ENCODE results near the gene IKZF2.
"Not testable (repeated sequence)": the region's sequence is repeated elsewhere in the genome, so short reads cannot be mapped to it uniquely, and the experiment has no call there.

Gene IKZF2

DNA sequence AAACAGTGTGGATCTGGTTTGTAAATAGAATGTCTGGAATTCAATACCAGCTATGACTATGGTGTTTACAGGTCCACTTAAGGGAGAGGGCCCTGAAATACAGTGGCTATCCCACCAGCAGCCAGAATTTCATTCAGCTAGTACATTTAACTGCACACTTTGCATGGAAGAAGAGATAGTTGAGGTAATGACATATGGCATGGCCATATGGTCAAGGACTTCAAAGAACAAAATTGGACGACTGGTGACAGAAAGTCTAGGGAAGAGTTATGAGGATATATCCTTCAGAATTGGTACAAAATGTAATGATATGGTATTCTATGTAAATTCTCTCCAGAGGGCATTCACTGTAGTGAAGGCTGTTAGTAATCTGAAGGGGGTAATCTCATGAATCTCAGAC, 105.0 kb downstream of the IKZF2 start:
- no peak for DNase-seq (ENCODE audit: low read depth in 1 of 2, low spot score in 1 of 2)

- no peak for DNase-seq (ENCODE audit: low read depth in 1 of 2, low spot score in 1 of 2)
Observed at GRCh38 chr2:213043566-213043965, 107.8 kb downstream of the IKZF2 start.

DNA sequence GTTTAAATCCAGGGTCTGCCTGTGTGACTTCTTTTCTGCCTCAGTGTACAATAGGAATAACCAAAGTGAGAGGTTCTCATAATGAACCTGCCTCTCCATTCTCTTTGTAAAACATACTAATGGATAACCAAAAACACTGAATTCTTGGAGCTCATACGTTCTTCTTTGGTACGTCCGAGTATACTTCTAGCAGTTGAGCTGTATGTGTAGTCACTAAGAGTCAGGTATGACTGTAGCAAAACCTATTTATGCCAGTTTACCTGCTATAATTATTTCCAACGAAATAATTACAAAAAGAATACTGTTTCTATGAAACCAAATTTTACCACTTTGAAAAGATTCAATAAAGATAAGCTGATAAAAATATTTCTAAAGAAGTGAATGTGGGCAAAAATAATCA, 109.2 kb downstream of the IKZF2 start:
- DNase-seq (ENCODE audit: low read depth in 1 of 2, low spot score in 1 of 2), result no peak

GRCh38 chr2:213036836-213037235, 114.6 kb downstream of the IKZF2 start:
- no peak for DNase-seq (ENCODE audit: low read depth in 1 of 2, low spot score in 1 of 2)

DNA sequence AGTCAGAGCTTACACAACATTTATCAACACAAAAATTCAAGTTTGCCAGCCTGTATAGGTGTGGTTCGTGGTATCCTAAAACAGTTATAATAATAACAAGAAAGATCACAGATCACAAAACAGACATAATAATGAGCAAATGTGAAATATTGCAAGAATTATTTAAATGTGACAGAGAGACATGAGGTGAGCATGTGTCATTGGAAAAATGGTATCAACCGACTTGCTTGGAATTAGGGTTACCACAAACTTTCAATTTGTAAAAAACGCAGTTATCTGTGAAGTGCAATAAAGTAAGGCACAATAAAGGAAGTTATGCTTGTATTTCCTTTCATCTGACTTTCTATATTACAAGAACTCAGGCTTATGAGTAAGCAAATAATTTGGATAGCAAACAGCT, 116.8 kb downstream of the IKZF2 start:
- no peak for DNase-seq (ENCODE audit: low read depth in 1 of 2, low spot score in 1 of 2)

- no peak for DNase-seq (ENCODE audit: low read depth in 1 of 2, low spot score in 1 of 2)
Observed at GRCh38 chr2:213032607-213033006, 118.8 kb downstream of the IKZF2 start.

DNA sequence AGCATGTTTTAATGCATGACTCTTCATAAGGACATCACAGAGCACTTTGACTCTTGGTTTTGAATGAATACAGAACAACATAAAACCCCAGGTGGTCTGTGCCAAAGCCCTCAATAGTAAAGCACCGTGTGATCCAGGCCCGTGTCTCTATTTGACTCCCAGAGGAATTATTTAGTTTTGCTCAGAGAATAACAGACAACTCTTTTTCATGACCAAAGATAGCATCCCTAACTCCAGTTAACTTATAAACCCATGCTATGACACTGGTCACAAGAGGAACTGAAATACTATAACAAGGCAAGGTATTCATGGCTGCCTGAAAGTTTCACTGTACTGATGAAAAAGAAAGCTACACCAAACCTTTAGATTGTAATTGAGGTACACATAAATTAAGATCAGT, 128.4 kb downstream of the IKZF2 start:
- no peak for DNase-seq (ENCODE audit: low read depth in 1 of 2, low spot score in 1 of 2)

- DNase-seq (ENCODE audit: low read depth in 1 of 2, low spot score in 1 of 2), result no peak
Observed at GRCh38 chr2:213021971-213022899, 129.2 kb downstream of the IKZF2 start.

GRCh38 chr2:213020913-213021312, 130.5 kb downstream of the IKZF2 start:
- DNase-seq (ENCODE audit: low read depth in 1 of 2, low spot score in 1 of 2), result not testable (repeated sequence)

DNA sequence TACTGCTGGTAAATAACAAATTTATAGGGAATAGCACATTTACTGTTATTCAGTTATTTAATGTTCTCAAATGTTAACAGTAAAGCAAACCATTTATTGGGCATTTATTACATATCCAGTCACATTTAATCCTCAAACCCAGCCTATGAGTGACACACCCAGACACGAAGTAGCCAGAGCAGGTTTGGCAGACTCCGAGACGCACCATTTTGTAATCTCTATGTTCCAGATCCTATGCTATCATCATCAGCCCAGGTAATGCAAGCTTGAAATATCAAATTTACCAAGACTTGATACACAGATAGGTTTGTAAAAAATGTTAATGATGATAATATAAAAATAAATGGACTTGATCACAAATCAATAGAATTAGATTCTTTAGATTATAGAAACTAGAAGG, 131.1 kb downstream of the IKZF2 start:
- DNase-seq (ENCODE audit: low read depth in 1 of 2, low spot score in 1 of 2), result no peak

DNA sequence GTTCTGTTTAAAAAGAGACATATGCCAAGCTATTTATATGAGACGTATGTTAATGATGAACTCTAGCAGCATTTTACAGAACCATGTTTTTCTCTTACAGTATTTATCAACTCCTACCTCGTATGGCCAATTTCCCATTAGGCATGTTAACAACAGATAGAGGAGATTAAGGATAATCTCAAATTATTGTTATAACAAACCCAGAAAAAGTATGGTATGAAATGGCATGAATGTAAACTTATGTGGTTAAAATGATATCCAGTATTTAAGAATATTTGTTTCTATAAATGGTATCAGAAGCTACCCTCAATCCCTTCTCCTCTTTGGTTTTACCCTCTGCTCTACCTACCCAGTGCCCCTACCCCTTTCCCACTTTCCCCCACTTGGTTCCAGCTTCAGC, 132.0 kb downstream of the IKZF2 start:
- DNase-seq (ENCODE audit: low read depth in 1 of 2, low spot score in 1 of 2), result no peak

- DNase-seq (ENCODE audit: low read depth in 1 of 2, low spot score in 1 of 2), result no peak
Observed at GRCh38 chr2:213018340-213018901, 133.0 kb downstream of the IKZF2 start.

DNA sequence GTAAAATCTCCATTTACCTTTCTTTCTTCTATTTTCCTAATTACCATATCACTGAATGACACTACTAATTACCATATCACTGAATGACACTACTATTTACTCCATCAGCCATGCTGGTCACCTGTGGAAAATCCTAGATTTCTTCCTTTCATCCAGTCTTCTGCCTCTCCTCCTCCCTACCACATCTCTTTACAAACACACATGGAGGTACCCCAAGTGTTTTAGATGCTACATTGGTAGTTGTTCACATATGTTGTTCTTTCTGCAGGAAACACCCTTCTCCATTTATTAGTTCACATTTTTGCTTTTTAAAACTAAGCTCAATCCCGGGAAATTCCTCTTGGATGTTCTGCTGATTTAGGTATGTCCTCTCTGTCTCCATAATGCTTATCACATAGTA, 134.0 kb downstream of the IKZF2 start:
- no peak for DNase-seq (ENCODE audit: low read depth in 1 of 2, low spot score in 1 of 2)

DNA sequence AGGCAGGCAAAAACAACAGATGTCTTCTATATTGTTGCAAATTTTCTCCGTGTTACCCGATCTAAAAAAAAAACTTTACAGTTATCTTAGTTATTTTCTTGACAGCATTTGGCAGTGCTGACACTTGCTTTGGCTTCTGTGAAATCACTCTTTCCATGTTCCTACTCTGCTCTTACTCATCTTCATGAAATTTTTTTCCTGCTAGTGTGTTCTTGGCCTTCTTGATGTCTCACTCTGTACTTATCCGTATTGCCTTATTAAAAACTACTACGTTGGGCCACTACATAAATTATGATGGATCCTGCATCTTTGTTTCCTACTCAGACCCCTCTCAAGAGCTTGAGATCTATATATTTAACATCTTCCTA, 134.4 kb downstream of the IKZF2 start:
- DNase-seq (ENCODE audit: low read depth in 1 of 2, low spot score in 1 of 2), result no peak

- no peak for DNase-seq (ENCODE audit: low read depth in 1 of 2, low spot score in 1 of 2)
Observed at GRCh38 chr2:213016166-213016983, 135.0 kb downstream of the IKZF2 start.

DNA sequence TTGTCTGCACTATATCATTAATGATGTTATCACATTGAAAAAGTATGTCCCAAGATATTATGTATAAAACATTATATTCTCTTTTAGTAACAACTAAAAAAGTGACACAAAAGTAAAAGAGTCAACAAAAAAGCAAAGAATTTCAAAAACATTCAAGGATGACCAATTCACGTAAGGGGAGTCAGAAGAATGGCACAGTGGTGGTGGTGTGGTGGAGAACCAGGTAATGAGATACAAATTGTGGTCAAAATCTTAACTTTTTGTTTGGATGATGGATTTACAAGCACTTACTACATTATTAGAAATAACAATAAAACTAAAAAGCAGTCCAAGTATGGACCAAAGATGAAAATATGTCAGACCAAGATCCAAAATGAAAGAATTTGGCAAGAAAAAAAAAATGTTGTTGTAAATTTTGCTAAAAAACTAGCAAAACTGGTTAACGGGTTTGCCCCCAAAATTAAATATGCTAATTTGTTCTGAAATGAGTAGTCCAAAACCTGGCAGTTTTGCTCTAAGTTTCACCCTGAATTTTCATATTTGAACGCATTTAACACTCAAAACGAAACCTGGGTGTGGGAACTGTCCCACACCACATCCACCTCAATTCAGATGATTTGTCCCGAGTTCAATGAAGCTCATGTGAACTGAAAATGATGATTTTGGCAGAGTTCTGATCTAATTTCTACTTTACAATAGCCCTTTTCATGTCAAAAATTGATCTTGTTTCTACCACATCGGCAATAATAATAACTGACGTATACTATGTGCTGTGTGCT, 135.8 kb downstream of the IKZF2 start:
- no peak for DNase-seq (ENCODE audit: low read depth in 1 of 2, low spot score in 1 of 2)

GRCh38 chr2:213013979-213014378, 137.4 kb downstream of the IKZF2 start:
- no peak for DNase-seq (ENCODE audit: low read depth in 1 of 2, low spot score in 1 of 2)

GRCh38 chr2:213011505-213011904, 139.9 kb downstream of the IKZF2 start:
- DNase-seq (ENCODE audit: low read depth in 1 of 2, low spot score in 1 of 2), result no peak

DNA sequence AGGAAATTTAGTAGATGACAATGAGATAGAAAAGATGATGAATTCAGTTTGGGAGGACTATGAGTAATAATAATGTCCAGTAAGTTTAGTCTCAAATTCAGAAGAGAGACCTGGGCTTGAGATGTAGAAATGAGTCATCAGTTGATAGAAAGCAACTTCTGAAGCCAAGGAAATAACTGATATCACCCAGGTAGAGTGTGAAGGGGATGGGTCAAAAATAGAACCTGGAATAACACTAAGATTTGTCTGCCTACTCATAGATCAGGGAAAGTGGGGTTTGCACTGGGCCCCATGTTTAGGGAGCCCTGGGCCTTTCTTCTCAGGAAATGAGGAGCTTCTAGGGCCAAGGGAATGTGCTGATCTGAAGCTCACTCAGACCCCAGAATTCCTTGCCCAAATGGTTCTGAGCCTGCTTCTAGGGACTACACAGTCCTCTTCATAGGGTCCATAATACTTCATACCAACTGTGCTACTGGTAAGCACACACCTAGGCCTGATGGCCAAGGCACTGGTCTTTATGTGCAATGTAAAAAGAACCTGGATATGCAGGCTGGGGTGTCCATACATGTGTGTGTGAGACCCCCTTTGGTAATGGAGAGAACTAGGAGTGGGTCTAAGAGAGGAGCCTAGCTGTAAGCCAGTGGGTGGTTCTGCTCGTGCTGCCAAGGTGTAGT, 141.2 kb downstream of the IKZF2 start:
- no peak for DNase-seq (ENCODE audit: low read depth in 1 of 2, low spot score in 1 of 2)

- DNase-seq (ENCODE audit: low read depth in 1 of 2, low spot score in 1 of 2), result no peak
Observed at GRCh38 chr2:213007290-213007838, 144.0 kb downstream of the IKZF2 start.
